ENCODE measurements around the gene LMOD3.

LMOD3 gene

GRCh38 chr3:69121950-69122349, 445 bp downstream of the LMOD3 start:
- DNase-seq, result no peak

- no peak for DNase-seq
Observed at GRCh38 chr3:69121513-69121912, 882 bp downstream of the LMOD3 start.

- peak; percentile 10 for DNase-seq
Observed at GRCh38 chr3:69120879-69121464, 1.4 kb downstream of the LMOD3 start.

- DNase-seq, result no peak
Observed at GRCh38 chr3:69119681-69120080, 2.7 kb downstream of the LMOD3 start.

GRCh38 chr3:69119138-69119537, 3.3 kb downstream of the LMOD3 start:
- no peak for DNase-seq

GRCh38 chr3:69118555-69118954, 3.8 kb downstream of the LMOD3 start:
- no peak for DNase-seq

GRCh38 chr3:69116897-69117296, 5.5 kb downstream of the LMOD3 start:
- no peak for DNase-seq

- no peak for DNase-seq
Observed at GRCh38 chr3:69116162-69116561, 6.2 kb downstream of the LMOD3 start.

GRCh38 chr3:69115731-69116130, 6.7 kb downstream of the LMOD3 start:
- no peak for DNase-seq

- DNase-seq, result no peak
Observed at GRCh38 chr3:69113536-69113935, 8.9 kb downstream of the LMOD3 start.

GRCh38 chr3:69110941-69111546, 11.4 kb downstream of the LMOD3 start:
- DNase-seq, result no peak

GRCh38 chr3:69108811-69109210, 13.6 kb downstream of the LMOD3 start:
- DNase-seq, result no peak

- DNase-seq, result no peak
Observed at GRCh38 chr3:69107841-69108240, 14.6 kb downstream of the LMOD3 start.

- DNase-seq, result no peak
Observed at GRCh38 chr3:69105320-69105719, 17.1 kb downstream of the LMOD3 start.

GRCh38 chr3:69104586-69104985, 17.8 kb downstream of the LMOD3 start:
- no peak for DNase-seq

GRCh38 chr3:69103123-69103522, 19.3 kb downstream of the LMOD3 start:
- no peak for DNase-seq

GRCh38 chr3:69102384-69102783, 20.0 kb downstream of the LMOD3 start:
- DNase-seq, result no peak

- no peak for DNase-seq
Observed at GRCh38 chr3:69099576-69099975, 22.8 kb downstream of the LMOD3 start.

- DNase-seq, result no peak
Observed at GRCh38 chr3:69097407-69098086, 24.8 kb downstream of the LMOD3 start.

- no peak for DNase-seq
Observed at GRCh38 chr3:69096299-69096698, 26.1 kb downstream of the LMOD3 start.

- DNase-seq, result no peak
Observed at GRCh38 chr3:69095636-69096035, 26.8 kb downstream of the LMOD3 start.

- DNase-seq, result no peak
Observed at GRCh38 chr3:69094467-69095205, 27.8 kb downstream of the LMOD3 start.

GRCh38 chr3:69092030-69092516, 30.3 kb downstream of the LMOD3 start:
- DNase-seq, result peak; percentile 7
